Activated CD4-positive, alpha-beta T cell treated with anti-CD3 and anti-CD28 coated beads, Interleukin-2, Interleukin-4, amounts not matched to agents 100 ng/mL and 50 ng/mL, durations not matched to agents 16 hours and 8 hours (primary cell): Measurements from ENCODE around the gene TUBB.
A peak's percentile ranks its signal among the peaks of the same experiment; 100 is the strongest.

ENCODE experiments used
- DNase-seq: peaks from one replicate; pipeline ENCODE4 v3.0.0-alpha.2; 2020; ENCODE audit warnings: low spot score

The TUBB gene

DNA sequence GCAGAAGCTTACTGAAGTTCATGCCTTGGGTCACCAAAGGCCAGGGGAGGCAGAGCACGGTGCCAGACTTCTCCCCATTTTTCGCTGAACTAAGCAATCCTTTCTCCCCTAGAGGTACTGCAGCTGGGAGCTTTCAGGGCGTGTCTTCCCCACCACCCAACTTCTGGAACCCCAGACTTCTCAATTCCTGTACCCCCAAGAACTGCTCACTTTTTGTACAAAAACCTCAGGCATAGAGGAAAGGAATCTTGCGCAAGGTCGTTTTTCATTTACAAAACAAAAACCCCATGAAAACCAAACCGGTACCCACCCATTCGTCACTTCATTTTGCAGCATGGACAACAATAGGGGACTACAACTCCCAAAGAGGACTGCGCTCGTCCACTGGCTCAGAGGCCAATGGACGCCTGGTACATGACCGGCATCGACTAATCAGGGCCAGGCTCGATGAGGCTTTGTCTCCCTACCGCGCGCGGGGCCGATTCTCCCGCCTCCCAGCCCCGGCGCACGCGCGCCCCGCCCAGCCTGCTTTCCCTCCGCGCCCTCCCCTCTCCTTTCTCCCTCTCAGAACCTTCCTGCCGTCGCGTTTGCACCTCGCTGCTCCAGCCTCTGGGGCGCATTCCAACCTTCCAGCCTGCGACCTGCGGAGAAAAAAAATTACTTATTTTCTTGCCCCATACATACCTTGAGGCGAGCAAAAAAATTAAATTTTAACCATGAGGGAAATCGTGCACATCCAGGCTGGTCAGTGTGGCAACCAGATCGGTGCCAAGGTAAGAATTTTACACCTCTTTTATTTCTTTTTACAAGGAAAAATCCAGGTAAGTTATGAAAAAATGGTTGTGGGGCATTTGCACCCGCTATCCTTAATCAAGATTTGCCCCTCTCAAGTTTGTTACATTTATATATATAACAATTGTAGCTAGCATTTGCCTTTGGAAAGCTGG lies at the start of gene TUBB:
Gene TUBB, plus strand, starts transcription at position 562 of the 947 bp plus-strand sequence. Its CDS starts 155 bp downstream, at position 717.
- DNase-seq, result peak; percentile 98

DNA sequence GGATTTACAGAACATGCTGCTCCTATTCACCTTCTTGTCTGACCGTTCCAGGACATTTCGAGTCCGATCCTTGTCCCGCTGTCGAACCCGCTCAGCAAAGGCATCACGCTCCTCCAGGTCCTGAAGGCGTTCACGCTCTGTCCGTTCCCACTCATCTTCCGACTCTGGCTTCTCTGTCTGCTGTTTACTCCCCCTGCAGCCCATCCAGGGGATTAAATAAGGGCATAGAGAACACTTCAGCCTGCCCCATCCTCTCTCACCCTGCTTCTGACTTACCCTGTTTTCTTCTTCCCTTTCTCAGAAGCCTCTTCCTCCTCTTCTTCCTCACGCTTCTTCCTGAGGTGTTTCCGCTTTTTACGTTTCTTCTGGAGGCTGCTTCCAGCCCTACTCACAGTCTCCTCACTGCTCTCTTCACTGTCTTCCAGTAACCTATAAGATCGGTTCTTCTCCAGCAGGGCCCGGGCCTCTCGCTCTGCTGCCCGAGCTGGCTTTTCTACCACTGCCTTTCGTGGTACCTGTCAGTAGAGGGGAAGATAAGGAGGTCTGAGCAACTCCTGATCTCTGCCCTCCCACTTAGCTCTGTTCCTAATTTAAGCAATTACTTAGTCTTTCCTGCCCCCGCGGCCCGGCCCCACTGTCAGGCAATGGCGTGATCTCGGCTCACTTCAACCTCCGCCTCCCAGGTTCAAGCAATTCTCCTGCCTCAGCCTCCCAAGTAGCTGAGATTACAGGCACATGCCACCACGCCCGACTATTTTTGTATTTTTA lies 49.2 kb upstream of the TUBB start:
- DNase-seq, result no peak

DNA sequence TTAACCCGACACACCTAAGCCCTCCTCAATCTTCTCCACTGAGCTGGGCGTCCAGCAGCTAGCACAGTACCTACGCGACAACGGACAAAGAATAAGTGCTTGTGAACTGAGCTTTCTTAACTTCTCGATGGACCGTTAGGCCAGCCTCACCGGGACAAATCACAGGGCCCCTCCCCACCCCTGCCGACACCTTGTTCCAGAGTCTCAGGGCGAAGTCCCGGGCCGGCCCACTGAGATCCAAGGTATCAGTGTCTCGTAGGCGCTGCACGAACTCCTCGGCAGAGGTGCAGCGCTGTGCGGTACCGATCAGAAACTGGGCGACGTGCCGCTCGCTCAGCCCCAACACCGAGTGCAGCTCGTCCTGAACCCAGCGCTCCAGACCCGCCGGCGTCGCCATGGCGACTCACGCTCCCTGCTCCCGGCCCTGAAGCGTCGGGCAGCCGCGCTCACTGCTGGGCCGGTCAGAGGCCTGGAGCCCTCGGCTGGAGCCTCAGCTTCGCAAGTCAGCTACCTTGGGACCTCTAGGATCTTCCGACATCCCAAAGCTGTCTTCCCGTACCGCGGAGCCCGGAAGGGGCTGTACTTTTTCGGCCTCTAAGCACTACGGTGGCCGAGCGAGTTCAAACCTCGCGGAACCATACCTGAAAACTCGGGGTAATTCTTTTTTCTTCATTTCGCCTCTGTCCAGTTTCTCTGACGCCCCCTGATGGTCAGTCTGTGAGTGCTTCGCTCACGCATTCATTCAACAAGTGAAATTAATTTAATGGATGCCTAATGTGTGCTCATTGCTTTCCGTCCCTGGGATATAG lies 47.5 kb upstream of the TUBB start, which contains the start of gene DHX16:
Gene DHX16, minus strand, starts transcription at position 562 of the 809 bp plus-strand sequence. Its CDS starts 165 bp downstream, at position 397.
- peak; percentile 96 for DNase-seq

DNA sequence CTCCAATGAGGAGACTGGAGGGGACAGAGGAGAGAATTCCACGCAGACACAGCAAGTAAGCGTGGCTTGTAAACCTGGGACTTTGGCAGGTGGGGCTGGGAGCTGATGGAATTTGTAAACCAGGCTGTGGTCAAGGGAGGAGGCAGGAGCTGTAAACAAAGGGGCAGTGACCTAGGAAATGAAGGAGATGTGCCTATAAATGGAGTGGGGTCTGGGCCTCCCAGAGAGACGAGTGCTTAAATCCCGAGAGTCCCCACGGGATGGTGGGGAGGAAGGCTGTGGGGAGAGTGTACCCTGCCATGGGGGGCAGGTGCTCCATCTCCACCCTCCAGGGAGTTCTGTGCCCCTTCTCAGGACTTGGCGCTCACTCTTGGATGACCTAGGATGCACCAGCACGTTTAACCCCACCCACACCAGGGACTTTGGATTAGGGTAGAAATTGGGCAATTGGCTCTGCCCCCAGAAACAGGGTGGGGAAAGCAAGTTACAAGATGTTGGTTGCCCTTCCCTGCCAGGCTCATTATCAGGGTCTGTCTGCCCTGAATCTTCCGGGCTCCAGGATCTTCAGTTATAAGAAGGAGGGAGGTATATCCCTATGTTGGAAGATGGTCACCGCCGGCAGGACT lies 43.4 kb upstream of the TUBB start:
- no peak for DNase-seq

DNA sequence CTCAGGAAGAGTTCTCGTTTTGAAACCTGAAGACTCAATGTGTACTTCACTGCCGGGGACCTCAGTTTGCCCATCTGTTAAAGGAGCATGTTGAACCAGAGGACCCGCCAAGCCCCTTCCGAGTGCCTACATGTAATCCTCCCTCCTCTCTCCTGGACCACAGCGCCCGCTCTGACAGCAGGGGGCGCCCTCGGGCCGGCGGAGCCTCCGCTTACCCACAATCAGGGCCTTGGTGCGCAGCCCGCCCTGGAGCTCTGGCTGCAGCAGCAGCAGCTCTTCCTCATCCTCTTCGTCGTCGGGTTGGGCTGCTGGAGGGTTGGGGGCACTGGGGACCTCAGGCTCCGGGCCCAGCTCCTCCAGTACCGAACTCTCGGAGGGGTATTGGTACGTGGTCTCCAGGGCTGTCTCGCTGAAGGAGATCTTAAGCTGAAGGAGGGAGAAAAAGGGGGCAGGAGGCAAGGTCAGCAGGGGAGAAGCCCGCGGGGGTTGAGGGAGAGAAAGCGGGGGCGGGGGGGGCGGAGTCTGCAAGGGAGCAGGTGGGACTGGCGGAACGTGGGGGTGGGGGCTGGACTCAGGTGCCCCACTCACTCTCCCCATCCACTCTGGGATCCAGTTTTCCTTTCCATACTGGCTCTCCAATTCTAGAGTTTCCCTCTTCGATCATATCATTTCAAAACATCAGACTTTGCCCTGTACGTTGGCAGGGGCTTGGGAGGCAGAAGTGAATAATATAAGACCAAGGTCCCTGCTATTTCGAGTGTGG lies 41.0 kb upstream of the TUBB start:
- peak; percentile 94 for DNase-seq

- no peak for DNase-seq
Observed at GRCh38 chr6:30679765-30680535, 40.2 kb upstream of the TUBB start.

DNA sequence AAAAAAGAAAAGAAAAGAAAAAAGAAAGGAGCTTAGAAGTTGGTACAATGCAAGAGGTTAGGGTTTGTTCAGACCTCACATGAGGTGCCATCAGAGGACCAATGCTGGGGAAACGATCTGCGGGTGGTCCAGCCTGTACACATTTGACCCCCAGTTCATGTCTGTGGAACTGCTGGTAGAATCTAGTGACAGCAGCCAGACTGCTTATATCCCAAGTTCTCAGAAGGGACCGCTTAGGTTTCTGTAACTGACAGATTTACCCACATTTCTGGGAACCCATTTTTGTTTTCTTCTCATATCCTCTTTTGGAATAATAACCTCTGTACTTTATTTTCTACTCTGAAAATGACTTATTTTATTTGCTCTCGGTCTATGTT lies 38.4 kb upstream of the TUBB start:
- no peak for DNase-seq

GRCh38 chr6:30682143-30683117 lies 37.7 kb upstream of the TUBB start:
- DNase-seq, result peak; percentile 94

DNA sequence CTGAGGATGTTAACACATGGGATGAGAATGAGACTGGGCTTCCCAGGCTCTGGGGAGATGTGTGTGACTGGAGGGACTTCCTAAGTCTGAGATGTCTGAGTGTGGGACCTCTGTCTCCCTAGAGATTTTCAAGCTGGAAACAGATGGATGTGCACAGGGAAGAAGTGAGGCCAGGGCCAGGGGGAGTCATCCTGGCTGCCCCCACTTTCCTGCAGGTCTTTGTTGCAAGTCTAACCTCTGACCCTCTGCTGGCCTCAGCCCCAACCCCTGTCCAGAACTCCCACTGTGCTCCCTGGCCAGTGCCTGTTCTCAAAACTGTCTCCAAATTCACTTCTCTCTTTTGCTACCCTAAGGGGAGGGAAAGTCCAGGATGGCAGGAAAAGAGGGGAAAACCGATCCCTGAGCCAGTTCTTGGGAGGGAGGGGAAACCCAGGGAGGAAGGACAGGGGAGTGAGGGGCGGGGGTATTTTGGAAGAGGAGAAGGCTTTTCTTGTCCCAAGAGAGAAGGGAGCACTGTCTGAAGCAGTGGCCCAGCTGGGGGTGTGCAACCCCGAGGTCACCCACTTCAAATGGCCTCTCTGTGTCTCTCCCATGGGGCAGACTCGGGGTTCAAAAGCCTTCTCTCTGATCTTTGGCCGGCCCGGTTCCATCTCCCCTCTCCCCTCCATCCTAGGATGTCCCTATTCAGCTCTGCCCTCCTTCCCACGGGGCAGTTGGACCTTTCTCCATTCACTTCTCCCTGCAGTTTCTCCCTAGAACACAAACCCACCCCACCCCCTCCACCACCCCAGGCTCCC lies 36.8 kb upstream of the TUBB start:
- no peak for DNase-seq

- no peak for DNase-seq
Observed at GRCh38 chr6:30683980-30684338, 36.2 kb upstream of the TUBB start.

DNA sequence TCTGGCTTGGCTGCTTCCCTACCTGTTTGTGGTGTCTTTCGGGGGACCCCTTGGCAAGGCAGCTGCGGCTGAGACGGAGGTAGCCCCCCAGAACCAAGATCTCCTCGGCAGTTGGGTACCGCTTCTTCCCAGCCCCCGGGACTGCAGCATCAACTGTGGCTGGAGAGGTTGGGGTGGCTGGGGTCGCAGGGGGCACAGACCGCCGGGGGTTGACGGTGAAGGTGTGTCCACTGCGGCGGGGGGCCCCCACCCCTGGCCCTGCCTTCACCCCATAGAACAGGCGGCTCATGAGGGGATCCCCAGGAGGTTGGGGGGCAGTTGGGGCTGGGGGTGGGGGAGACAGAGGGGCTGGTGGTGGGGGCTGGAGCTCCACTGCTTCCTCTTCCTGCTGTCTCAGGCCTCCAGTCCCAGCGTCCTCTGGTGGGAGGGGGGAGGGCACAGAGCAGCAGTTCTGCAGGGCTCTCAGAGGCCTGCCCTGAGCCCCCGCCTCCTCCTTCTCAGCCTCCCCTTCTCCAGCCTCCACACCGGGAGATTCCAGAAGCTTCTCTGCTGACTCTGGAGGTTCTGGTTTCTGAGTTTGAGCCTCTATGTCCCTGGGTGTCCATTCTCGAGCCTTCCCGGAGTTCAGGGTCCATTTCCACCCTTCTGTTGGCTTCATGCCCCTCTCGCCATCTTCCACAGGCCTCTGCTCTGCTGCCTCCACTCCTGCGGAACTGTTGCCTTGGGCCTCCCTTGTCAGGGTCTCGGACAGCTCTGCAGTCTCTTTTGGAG lies 35.6 kb upstream of the TUBB start:
- DNase-seq, result peak; percentile 74

- peak; percentile 46 for DNase-seq
Observed at GRCh38 chr6:30685157-30686008, 34.8 kb upstream of the TUBB start.

DNA sequence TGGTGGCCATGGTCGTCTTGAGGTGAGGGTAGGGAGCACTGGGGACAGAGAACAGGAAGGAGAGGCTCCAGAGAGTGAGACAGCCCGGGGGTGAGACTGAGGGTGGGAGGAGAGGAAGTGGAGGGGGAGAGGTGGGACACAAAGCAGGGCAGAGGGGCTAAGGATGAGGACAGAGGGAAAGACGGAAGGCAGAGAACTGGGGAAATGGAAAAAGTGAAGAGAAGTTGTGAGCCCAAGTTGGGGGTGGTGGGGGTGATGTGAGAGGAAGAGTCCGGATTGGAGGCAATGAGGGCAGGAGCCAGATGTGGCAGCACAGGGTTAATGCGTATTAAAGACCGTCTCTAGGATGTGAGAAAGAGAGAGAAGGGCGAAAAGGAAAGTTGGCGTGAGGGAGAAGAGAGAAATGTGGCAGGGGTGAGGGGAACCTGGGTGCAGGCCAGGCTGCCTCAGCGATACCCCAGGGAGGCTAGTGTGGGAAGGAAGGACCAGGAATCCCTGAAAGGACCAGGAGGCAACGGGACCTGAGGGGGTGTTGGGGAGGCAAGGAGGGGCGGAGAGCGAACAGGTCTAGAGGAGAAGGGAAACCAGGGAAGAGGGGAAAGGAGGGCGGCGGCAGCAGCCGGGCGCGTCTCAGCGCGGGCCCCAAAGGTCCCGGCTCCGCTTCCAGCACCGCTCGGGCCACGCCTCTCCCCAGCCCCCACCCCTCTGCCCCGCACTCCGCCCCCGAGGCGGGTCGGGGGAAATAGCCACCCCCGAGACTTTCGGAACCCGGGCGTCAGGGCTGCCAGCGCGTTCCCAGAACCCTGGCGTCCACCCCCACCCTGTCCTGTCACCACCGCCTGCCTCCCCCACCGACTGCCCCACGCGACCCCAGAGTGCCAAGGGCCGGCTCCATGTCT lies 33.9 kb upstream of the TUBB start, which contains the start of gene PPP1R18:
Gene PPP1R18, minus strand, starts transcription at position 637 of the 899 bp plus-strand sequence. Its CDS starts 627 bp downstream, at position 10.
- peak; percentile 68 for DNase-seq

GRCh38 chr6:30686908-30687658 lies 33.1 kb upstream of the TUBB start:
- DNase-seq, result peak; percentile 83
